ENCODE data around the gene IFNA17.
"Not testable (repeated sequence)": the region's sequence is repeated elsewhere in the genome, so short reads cannot be mapped to it uniquely, and the experiment has no call there.

Gene IFNA17

DNA sequence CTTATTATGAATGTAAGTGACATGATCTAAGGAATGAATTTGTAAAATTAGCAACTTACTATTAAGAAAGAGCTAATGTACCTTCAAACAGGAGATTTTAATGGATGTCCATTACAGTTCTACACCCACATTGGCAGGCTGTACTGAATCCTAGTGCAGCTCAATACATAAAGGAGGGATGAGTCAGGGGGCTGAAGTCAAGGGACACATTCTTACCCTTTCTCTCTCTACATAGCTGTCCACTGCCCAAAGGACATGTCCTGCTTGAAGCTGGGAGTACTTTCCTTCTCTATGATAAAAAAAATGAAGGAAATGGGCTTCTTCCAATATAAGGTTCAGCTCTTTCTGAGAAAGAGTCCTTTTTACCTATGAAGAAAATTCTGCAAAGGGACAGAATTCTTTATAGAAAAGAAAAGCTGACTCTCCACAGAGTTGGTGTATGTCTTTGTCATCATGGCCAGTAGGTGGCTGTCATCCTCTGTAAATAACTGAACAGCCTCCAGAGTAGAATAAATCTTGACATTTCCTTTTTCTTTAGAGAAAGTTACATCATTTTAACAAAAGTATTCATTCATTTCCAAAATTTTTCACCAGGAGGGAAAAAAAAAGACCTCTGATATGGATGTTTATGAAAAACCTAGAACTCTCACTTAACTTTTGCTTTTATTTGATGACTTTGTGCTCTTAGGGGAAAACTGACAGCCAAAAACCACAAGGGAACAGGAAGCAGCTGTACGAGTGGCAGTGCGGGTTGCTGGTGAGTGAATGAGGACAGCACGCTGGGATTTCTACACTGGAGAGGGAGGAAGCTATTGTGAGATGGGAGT, 24.9 kb upstream of the IFNA17 start:
- peak; percentile 2 for DNase-seq (ENCODE audit: extremely low read depth, low read depth)

DNA sequence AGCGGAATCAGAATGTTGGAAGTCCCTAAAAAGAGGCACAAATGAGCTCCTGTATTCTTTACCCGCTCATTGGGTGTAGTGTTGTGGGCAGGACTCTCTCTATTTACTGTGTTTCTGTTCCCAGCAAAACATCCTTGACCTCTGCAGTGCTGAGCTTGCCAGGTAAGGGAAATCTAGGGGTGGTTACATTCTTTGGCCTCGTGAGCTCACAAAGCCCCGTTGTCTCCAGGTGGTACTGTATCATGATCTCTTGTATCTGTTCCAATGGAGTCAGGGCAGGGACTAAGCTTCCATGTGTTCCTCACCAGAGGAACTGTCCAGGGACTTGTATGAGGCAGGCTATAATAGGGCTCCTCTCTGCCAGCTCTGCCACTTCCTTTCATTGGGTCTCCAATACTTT, 23.6 kb upstream of the IFNA17 start:
- TF ChIP-seq, protein P1, sequence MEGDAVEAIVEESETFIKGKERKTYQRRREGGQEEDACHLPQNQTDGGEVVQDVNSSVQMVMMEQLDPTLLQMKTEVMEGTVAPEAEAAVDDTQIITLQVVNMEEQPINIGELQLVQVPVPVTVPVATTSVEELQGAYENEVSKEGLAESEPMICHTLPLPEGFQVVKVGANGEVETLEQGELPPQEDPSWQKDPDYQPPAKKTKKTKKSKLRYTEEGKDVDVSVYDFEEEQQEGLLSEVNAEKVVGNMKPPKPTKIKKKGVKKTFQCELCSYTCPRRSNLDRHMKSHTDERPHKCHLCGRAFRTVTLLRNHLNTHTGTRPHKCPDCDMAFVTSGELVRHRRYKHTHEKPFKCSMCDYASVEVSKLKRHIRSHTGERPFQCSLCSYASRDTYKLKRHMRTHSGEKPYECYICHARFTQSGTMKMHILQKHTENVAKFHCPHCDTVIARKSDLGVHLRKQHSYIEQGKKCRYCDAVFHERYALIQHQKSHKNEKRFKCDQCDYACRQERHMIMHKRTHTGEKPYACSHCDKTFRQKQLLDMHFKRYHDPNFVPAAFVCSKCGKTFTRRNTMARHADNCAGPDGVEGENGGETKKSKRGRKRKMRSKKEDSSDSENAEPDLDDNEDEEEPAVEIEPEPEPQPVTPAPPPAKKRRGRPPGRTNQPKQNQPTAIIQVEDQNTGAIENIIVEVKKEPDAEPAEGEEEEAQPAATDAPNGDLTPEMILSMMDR (IDR thresholded peaks at IDR 0.05; ENCODE audit: low read depth, low read length), result no peak
- no peak for DNase-seq (ENCODE audit: extremely low read depth, low read depth)

More for the DNA sequence above, 24.9 kb upstream of the IFNA17 start:
- TF ChIP-seq, protein P1 (IDR thresholded peaks at IDR 0.05; ENCODE audit: low read depth, low read length), result peak; percentile 40

DNA sequence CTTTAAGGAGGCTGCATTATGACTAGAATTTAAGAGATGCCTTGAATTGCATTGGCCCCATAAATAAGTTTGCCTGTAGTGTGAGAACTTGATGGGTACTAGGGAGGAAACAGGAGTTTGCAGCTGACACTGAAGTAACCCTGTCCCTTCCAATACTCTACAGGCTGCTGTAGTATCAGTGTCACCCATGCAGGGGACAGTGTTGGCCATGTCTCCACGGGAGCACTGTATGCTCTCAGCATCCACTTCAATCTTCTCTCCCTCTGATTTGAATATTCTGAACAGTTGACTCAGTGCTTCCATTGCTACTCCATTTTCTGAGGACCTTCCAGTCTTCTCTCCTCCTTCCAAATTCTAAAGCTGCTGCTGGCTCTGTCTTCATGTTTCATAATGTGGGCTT, 23.2 kb upstream of the IFNA17 start:
- TF ChIP-seq, protein P1 (IDR thresholded peaks at IDR 0.05; ENCODE audit: low read depth, low read length), result no peak
- DNase-seq (ENCODE audit: extremely low read depth, low read depth), result no peak

DNA sequence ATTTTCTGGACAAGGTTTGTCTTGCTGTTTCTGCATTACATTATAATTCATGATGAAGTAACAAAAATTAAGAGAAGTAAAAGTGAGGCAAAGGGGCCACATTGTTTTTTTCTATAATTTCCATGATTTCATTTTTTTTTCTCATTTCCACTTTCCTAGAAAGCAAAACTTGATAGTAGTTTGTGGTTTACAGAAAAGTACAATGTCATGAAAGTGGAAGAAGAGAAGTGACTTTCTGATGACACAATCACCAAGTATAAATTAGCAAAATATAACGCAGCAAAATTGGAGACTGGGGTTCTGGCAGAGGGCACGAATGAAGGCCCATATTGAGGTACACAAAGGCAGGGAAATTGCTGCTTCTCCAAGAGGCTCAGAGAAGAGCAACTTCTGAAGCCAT, 16.8 kb upstream of the IFNA17 start:
- TF ChIP-seq, protein P1 (IDR thresholded peaks at IDR 0.05; ENCODE audit: low read depth, low read length), result no peak
- no peak for DNase-seq (ENCODE audit: extremely low read depth, low read depth)

DNA sequence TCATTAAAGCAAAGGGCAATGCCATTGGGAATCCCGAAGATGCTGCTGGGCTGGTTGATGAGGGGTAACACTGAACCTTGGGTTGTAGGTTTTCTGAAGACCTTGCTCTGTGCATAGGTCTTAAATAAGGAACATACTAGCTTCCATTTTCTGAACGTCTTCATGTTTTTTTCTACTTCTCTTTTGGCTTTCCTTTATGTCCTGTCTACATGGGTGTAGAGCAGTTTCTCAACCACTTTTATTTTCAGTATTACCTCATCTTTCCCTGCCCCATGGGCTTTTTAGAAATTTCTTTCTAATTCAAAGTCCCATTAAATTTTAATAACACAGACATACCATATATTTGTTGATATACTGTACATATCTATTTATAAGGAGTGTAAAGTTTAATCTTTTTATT, 11.9 kb upstream of the IFNA17 start, which contains the start of gene IFNA14:
TSS of gene IFNA14 (minus strand) at position 95 of the 400 bp plus-strand sequence. CDS start at position 25, 70 bp downstream.
- DNase-seq (ENCODE audit: extremely low read depth, low read depth), result no peak
- TF ChIP-seq, protein P1 (IDR thresholded peaks at IDR 0.05; ENCODE audit: low read depth, low read length), result no peak

DNA sequence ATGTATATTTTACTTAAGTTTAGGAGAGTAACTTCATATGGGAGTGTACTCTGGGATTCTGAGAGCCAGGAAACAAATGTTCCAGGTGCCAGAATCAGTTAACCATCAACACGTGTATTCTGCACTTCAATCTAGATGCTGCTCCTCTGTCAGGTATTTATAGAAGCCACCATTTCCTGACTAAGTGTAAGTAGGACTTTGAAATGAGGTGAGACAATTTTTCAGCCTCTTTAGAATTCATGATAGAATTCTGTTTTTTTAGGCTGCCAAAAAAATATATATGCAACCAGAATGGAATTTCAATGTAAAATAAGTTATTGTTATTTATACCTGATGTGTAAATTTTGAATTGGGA, 8.3 kb upstream of the IFNA17 start:
- not testable (repeated sequence) for DNase-seq (ENCODE audit: extremely low read depth, low read depth)

DNA sequence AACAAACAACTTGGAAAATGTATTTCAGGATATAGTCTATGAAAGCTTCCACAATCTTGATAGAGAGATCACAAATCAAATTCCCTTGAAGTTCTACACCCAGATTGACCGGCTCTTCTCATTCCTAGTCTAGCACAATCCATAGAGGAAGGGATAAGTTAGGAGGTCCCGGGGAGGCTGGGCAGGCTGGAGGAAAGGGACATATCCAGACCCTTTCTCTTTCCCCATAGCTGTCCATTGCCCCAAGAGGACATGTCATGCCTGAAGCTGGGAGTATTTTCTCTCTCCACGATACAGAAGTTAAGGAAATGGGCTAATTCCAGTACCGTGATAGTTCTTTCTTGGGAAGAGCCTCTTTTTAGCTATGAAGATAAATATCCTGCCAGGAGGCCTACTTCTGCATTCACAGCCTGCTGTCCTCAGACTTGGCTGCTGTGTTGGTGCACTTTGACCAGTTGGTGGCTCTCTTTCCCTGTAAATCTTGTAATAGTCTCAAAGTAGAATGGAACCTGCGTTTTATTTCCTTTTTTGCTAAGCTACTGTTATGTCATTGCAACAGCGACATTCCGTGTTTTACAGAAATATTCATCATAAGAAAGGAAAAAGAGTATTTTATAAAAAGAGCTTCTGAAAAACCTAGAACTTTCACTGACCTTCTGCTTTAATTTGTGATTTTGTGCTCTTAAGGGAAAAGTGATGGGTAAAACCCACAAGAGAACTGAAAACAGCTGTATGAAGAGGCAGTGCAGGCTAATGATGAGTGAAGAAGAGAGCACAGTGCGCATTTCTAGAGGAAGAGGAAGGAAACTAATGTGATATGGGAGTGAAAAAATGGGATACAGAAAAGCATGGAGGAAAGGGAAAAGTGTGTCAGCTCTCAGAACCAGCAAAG, 7.7 kb upstream of the IFNA17 start:
- TF ChIP-seq, protein P1 (IDR thresholded peaks at IDR 0.05; ENCODE audit: low read depth, low read length), result peak; percentile 53
- not testable (repeated sequence) for DNase-seq (ENCODE audit: extremely low read depth, low read depth)

All from AG09319 (cell line).